Neural progenitor cell (in vitro differentiated cells): Measurements from ENCODE around the gene ZNF681. TPM values are rescaled to one million over a fixed set of nuclear protein-coding genes. Genes with fewer than 3 reads are reported as not detected.
"Not testable (repeated sequence)": the region's sequence is repeated elsewhere in the genome, so short reads cannot be mapped to it uniquely, and the experiment has no call there.

ENCODE experiments used
- DNase-seq: peaks from one replicate; pipeline ENCODE4 v3.0.0-alpha.2; 2016; ENCODE audit warnings: low spot score
- H2AFZ ChIP-seq: fragments of 200-600 bp; sonication (generic); replicated peaks from 2 replicates; pipeline ENCODE4 v1.6.1; 2016; ENCODE audit warnings: antibody characterized with exemption
- H3F3A ChIP-seq: fragments of 200-600 bp; sonication (generic); 2 replicates; pipeline ENCODE4 v1.6.1; 2016; ENCODE audit warnings: antibody characterized with exemption, low read depth
- H3K27ac ChIP-seq: fragments of 200-600 bp; sonication (generic); 2 replicates; pipeline ENCODE4 v1.5.1; 2016; ENCODE audit warnings: mild to moderate bottlenecking
- H3K27me3 ChIP-seq: fragments of 200-600 bp; sonication (generic); 2 replicates; pipeline ENCODE4 v1.6.1; 2016; ENCODE audit warnings: mild to moderate bottlenecking, moderate library complexity
- H3K36me3 ChIP-seq: fragments of 200-600 bp; sonication (generic); 2 replicates; pipeline ENCODE4 v1.5.1; 2016
- H3K4me1 ChIP-seq: fragments of 200-600 bp; sonication (generic); 2 replicates; pipeline ENCODE4 v1.6.1; 2016; ENCODE audit warnings: mixed run types
- H3K4me2 ChIP-seq: fragments of 200-600 bp; sonication (generic); 2 replicates; pipeline ENCODE4 v1.6.1; 2016
- H3K4me3 ChIP-seq: fragments of 200-600 bp; sonication (generic); 2 replicates; pipeline ENCODE4 v1.5.1; 2016
- H3K79me2 ChIP-seq: fragments of 200-600 bp; sonication (generic); 2 replicates; pipeline ENCODE4 v1.6.1; 2016; ENCODE audit warnings: low read depth
- H3K9ac ChIP-seq: fragments of 200-600 bp; sonication (generic); 2 replicates; pipeline ENCODE4 v1.6.1; 2016
- H3K9me3 ChIP-seq: fragments of 200-600 bp; sonication (generic); 2 replicates; pipeline ENCODE4 v1.5.1; 2016; ENCODE audit warnings: low read depth
- H4K20me1 ChIP-seq: fragments of 200-600 bp; sonication (generic); 2 replicates; pipeline ENCODE4 v1.6.1; 2016; ENCODE audit warnings: low read depth
- H3K27ac Mint-ChIP-seq: 3 replicates; pipeline ENCODE4 v1.8.0; 2021; ENCODE audit warnings: mixed read lengths
- H3K27me3 Mint-ChIP-seq: 2 replicates; pipeline ENCODE4 v1.8.0; 2022; ENCODE audit warnings: low read depth, mild to moderate bottlenecking, inconsistent platforms, moderate library complexity, mixed read lengths; ENCODE audit not compliant: insufficient read depth
- H3K36me3 Mint-ChIP-seq: 3 replicates; pipeline ENCODE4 v1.8.0; 2021; ENCODE audit warnings: mixed read lengths
- H3K4me1 Mint-ChIP-seq: 3 replicates; pipeline ENCODE4 v1.8.0; 2021; ENCODE audit warnings: mixed read lengths
- H3K4me3 Mint-ChIP-seq: 3 replicates; pipeline ENCODE4 v1.8.0; 2021; ENCODE audit warnings: mild to moderate bottlenecking, moderate library complexity, mixed read lengths
- H3K9me3 Mint-ChIP-seq: 3 replicates; pipeline ENCODE4 v1.8.0; 2020; ENCODE audit warnings: mixed read lengths
- CTCF ChIP-seq: fragments of 200-600 bp; sonication (generic); IDR thresholded peaks from 2 replicates; pipeline ENCODE4 v1.5.1; 2017; ENCODE audit warnings: antibody characterized with exemption, mild to moderate bottlenecking
- EZH2 ChIP-seq: fragments of 200-600 bp; sonication (generic); IDR thresholded peaks from 2 replicates; pipeline ENCODE4 v1.6.1; 2017; ENCODE audit warnings: antibody characterized with exemption, mild to moderate bottlenecking, moderate library complexity
- EZH2phosphoT487 ChIP-seq: fragments of 200-600 bp; sonication (generic); IDR thresholded peaks from 2 replicates; pipeline ENCODE4 v1.6.1; 2017; ENCODE audit warnings: antibody characterized with exemption
- total RNA-seq: library from RNA; depleted of rRNA; stranded (reverse); fragments of >200 nt; gene quantifications from 2 replicates; pipeline ENCODE4 v1.2.3, GENCODE V29; 2015; ENCODE audit warnings: low replicate concordance

ZNF681 gene
- total RNA-seq, 1 donor from 2014 or later = 16.7 TPM

- Mint-ChIP-seq H3K4me3 (no peak overlapping the region), H3K36me3 (peaks cover 86% of the 10 kb centered on the region), H3K9me3 (peaks cover 82% of the 10 kb centered on the region), H3K27me3 (peaks cover 3% of the 10 kb centered on the region), H3K27ac (no peak overlapping the region), H3K4me1 (no peaks in the 10 kb centered on the region)
- Histone ChIP-seq H2AFZ (no peak overlapping the region), H4K20me1 (peaks cover 58% of the 10 kb centered on the region), H3K36me3 (peaks cover 4% of the 10 kb centered on the region), H3K27me3 (no peaks in the 10 kb centered on the region), H3K9me3 (no peaks in the 10 kb centered on the region), H3K4me2 (no peak overlapping the region), H3K4me3 (no peak overlapping the region), H3K4me1 (no peaks in the 10 kb centered on the region), H3K9ac (no peak overlapping the region), H3F3A (no peaks in the 10 kb centered on the region), H3K79me2 (peaks cover 83% of the 10 kb centered on the region), H3K27ac (no peak overlapping the region)
- TF ChIP-seq EZH2 (no peak), EZH2phosphoT487 (no peak), CTCF (no peak)
- DNase-seq = no peak
Observed at GRCh38 chr19:23778566-23778965, 19.9 kb upstream of the ZNF681 start.

- not testable (repeated sequence) for H3K4me2 ChIP-seq, H3K27ac ChIP-seq, H3F3A ChIP-seq, DNase-seq, H3K36me3 ChIP-seq, H3K27me3 ChIP-seq, H3K4me3 ChIP-seq, H3K9ac ChIP-seq, H3K27me3 Mint-ChIP-seq, H3K27ac Mint-ChIP-seq, H2AFZ ChIP-seq, H3K4me1 Mint-ChIP-seq, H3K9me3 ChIP-seq, H3K4me1 ChIP-seq, H3K4me3 Mint-ChIP-seq
- peaks cover 85% of the 10 kb centered on the region for H3K36me3 Mint-ChIP-seq
- Histone ChIP-seq H4K20me1 (peaks cover 60% of the 10 kb centered on the region), H3K79me2 (peaks cover 84% of the 10 kb centered on the region)
- H3K9me3 Mint-ChIP-seq = peaks cover 81% of the 10 kb centered on the region
Observed at GRCh38 chr19:23778036-23778435, 19.3 kb upstream of the ZNF681 start.

DNA sequence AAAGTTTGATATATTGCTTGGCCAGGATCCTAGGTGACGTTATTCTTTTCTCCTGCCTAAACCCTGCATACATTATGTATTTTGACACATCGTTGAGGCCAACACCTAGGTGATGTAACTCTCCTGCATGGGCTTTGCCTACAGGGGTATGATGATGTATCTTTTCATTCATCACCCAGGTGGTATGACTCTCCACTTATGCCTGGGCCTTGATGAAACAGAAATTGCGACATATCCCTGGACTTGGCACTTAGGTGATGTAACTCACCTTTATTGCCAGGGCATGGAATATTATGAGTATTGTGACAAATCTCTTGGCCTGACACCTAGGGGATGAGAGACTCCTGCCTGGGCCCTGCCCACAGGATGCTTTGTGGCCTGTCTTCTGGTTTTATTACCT lies 18.5 kb upstream of the ZNF681 start:
- H3K36me3 Mint-ChIP-seq = peaks cover 84% of the 10 kb centered on the region

More for the DNA sequence above, 18.5 kb upstream of the ZNF681 start:
- Mint-ChIP-seq H3K4me1 (no peaks in the 10 kb centered on the region), H3K4me3 (no peak overlapping the region), H3K27ac (no peak overlapping the region), H3K9me3 (peaks cover 80% of the 10 kb centered on the region), H3K27me3 (peaks cover 3% of the 10 kb centered on the region)
- no peak for TF ChIP-seq EZH2phosphoT487
- no peak for TF ChIP-seq EZH2
- TF ChIP-seq CTCF = no peak
- H3K79me2 ChIP-seq = peaks cover 83% of the 10 kb centered on the region
- H3K27me3 ChIP-seq = no peaks in the 10 kb centered on the region
- no peak for DNase-seq
- no peak overlapping the region for H3K9ac ChIP-seq
- H3K9me3 ChIP-seq = no peaks in the 10 kb centered on the region
- H3K27ac ChIP-seq = no peak overlapping the region
- no peaks in the 10 kb centered on the region for H3K4me1 ChIP-seq
- H2AFZ ChIP-seq = no peak overlapping the region
- H3F3A ChIP-seq = no peaks in the 10 kb centered on the region
- peaks cover 65% of the 10 kb centered on the region for H4K20me1 ChIP-seq
- H3K36me3 ChIP-seq = peaks cover 4% of the 10 kb centered on the region
- no peak overlapping the region for H3K4me3 ChIP-seq
- H3K4me2 ChIP-seq = no peak overlapping the region
